ENCODE data around the gene HNRNPCL1.
"Not testable (repeated sequence)": the region's sequence is repeated elsewhere in the genome, so short reads cannot be mapped to it uniquely, and the experiment has no call there.

DNA sequence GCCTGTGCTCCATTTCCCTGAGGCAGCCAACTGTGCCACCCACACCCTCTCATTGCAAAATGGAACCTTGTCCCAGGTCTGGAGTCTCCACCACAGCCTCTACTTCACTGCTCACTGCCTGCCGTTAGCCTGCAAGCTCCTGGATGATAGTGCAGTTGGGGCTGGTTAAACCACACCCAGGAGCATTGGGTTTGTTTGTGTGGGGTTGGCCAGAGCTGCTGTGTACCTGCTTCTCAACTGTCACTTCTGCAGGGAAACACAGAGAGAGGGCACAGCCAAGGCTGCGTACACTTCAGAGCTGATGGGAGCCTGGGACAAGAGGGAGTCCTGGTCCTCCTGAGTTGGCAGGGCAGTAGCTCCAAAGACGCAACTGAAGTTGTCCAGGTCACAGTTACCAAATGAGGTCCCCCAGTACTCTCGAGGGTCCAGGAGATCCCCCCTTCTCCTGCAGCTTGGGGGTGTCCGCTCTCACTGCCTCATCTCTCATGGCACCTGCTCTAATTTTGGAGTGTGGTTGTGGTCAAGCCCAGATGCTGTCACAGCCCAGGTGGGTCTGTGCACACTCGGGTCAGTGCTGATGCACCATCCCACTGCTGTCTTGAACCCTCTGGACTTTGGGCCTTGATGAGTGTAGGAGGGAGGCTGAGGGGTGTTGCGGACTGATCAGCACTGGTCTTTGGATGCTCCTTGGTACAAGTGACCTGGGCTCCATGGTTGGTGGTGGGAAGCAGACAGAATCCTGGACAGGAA is 14.8 kb upstream of the HNRNPCL1 start:
- not testable (repeated sequence) for TF ChIP-seq ZC3H11A (IDR thresholded peaks at IDR 0.05); POLR2A (IDR thresholded peaks at IDR 0.05; ENCODE audit: low read length)
- TF ChIP-seq, protein P1, sequence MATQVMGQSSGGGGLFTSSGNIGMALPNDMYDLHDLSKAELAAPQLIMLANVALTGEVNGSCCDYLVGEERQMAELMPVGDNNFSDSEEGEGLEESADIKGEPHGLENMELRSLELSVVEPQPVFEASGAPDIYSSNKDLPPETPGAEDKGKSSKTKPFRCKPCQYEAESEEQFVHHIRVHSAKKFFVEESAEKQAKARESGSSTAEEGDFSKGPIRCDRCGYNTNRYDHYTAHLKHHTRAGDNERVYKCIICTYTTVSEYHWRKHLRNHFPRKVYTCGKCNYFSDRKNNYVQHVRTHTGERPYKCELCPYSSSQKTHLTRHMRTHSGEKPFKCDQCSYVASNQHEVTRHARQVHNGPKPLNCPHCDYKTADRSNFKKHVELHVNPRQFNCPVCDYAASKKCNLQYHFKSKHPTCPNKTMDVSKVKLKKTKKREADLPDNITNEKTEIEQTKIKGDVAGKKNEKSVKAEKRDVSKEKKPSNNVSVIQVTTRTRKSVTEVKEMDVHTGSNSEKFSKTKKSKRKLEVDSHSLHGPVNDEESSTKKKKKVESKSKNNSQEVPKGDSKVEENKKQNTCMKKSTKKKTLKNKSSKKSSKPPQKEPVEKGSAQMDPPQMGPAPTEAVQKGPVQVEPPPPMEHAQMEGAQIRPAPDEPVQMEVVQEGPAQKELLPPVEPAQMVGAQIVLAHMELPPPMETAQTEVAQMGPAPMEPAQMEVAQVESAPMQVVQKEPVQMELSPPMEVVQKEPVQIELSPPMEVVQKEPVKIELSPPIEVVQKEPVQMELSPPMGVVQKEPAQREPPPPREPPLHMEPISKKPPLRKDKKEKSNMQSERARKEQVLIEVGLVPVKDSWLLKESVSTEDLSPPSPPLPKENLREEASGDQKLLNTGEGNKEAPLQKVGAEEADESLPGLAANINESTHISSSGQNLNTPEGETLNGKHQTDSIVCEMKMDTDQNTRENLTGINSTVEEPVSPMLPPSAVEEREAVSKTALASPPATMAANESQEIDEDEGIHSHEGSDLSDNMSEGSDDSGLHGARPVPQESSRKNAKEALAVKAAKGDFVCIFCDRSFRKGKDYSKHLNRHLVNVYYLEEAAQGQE (IDR thresholded peaks at IDR 0.05), result not testable (repeated sequence)
- TF ChIP-seq, protein P2, sequence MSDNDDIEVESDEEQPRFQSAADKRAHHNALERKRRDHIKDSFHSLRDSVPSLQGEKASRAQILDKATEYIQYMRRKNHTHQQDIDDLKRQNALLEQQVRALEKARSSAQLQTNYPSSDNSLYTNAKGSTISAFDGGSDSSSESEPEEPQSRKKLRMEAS (IDR thresholded peaks at IDR 0.05), result not testable (repeated sequence)
- TF ChIP-seq, protein P3, sequence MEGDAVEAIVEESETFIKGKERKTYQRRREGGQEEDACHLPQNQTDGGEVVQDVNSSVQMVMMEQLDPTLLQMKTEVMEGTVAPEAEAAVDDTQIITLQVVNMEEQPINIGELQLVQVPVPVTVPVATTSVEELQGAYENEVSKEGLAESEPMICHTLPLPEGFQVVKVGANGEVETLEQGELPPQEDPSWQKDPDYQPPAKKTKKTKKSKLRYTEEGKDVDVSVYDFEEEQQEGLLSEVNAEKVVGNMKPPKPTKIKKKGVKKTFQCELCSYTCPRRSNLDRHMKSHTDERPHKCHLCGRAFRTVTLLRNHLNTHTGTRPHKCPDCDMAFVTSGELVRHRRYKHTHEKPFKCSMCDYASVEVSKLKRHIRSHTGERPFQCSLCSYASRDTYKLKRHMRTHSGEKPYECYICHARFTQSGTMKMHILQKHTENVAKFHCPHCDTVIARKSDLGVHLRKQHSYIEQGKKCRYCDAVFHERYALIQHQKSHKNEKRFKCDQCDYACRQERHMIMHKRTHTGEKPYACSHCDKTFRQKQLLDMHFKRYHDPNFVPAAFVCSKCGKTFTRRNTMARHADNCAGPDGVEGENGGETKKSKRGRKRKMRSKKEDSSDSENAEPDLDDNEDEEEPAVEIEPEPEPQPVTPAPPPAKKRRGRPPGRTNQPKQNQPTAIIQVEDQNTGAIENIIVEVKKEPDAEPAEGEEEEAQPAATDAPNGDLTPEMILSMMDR (IDR thresholded peaks at IDR 0.05), result not testable (repeated sequence)

Measured in A549 (cell line).